HG02642 (cell line): ENCODE results near the gene GALNT18.
"Not testable (repeated sequence)": the region's sequence is repeated elsewhere in the genome, so short reads cannot be mapped to it uniquely, and the experiment has no call there.

Experiments
- ATAC-seq: cut with Tn5 transposase; IDR thresholded peaks from one replicate; pipeline ENCODE4 v1.9.1; 2021; ENCODE audit warnings: mild to moderate bottlenecking; ENCODE audit not compliant: unreplicated experiment, poor library complexity

Gene GALNT18

DNA sequence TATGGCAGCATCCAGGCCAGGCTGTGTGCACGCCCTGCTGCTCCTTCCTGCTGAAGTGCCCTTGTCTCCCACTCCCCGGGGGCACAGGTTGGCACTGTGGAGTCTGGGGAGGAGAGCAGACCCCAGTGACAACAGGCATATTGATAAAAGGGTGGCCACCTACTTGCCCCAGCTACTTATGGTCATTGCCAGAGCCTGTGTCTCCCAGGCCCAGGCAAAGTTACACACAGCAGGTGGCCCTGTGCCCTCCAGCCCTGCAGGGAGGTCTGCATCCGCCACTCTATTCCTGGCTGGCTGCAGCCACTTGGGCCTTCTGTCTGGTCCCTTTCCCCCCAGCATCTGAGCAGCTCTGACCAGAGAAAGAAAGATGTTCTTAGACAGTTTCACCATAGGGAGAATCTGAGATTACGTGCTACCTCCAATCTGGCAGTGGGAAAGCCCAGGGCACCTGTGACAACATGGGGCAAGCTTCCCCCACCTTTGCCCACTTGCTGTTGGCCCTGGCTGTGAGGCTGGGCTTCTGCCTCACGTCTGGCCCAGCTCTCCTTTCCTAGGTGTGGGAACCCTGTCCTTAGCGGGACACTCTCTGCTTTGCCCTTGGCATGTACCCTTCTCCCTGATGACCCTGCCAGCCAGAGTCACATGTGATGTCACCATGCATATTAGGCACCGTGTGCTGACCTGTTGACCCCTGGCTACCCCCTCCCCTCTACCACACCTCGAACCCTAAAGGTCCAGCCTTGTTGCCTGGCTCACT, 243.4 kb downstream of the GALNT18 start:
- no peak for ATAC-seq

DNA sequence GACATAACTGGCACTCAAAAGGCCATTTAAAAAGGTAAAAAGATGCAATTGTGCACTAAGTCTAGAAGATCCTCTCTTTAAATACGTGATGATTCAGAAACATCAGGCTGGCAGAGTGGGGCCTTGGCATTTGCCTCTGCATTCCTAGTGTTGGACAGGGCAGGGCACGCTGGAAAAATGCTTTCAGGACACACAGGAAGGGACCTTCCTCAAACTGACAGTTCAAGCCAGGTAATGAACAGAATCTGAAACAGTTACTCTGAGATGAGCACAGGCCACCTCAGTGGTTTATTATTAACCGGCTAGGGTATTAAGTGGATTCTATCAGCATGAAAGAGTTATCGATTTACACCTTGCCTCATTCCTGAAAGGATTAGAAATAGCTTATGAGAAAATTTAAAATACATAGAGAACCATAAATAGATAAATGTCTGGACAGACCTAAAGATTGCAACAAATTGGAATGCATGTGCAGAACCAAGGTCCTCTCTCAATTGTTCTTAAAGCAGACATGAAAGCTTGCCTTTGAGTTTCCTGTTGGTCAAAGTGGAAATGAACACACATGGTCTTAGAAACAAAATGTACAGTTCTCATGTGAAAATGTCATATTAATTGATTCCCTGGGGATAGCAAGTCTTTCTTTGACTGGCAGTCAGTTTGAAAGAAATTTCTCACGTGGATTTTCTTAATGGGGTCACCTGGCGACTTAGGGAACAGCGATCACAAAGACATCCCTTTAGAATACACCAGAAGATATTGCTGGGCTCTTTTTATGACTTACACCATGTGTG, 247.3 kb downstream of the GALNT18 start:
- no peak for ATAC-seq

DNA sequence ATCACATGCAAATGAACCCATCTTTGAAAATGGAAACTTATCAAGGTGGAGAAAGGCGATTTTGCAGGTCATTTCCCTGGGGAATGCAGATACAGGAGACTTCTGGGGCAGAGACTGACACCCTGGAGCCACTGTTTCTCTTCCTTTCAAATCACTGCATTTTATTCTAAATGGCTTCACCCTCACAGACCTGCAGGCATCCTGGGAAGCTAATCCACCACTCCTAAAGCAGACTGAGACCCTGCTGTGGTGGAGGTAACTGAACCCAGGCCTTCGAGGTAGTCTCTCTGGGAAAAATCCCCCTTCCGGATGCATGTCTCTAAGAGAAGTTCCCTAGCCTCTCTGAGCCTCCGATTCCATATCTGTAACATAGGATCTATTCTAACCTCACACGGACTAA, 247.9 kb downstream of the GALNT18 start:
- ATAC-seq, result no peak

DNA sequence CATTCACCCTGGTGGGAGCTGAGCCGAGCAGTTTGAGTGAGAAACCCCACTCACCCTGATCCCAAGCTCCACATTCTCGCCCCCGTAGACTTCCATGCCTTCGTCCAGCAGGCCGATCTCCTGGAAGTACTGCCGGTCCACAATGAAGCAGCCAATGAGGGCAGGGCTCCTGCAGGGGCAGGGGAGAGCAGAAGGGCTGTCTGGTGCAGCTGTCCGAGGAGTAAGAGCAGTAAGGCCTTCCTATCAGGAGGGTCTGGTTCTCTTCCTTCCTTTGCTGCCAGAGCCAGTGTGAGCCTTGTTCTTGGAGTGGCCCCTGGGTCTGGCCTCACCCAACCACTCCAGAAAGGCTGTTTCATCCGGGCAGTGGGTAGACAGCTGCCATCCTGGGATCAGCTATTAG, 249.3 kb downstream of the GALNT18 start:
- ATAC-seq, result no peak

DNA sequence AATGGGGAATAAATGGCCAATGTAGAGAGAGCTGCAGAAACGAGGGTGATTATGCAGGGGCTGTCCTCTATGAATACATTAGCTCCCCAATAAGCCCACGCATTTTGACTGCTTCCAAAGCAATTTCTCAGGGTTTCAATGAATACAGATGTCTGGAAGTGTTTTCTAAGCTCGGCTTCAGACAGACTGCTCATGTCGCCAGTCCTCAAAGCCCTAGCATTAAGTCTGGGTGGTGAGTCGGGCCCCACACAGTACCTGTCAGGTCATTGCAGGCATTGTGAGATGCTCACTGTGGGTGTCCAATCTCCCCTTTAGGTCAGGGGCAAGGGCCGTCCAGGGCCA, 250.9 kb downstream of the GALNT18 start:
- no peak for ATAC-seq

DNA sequence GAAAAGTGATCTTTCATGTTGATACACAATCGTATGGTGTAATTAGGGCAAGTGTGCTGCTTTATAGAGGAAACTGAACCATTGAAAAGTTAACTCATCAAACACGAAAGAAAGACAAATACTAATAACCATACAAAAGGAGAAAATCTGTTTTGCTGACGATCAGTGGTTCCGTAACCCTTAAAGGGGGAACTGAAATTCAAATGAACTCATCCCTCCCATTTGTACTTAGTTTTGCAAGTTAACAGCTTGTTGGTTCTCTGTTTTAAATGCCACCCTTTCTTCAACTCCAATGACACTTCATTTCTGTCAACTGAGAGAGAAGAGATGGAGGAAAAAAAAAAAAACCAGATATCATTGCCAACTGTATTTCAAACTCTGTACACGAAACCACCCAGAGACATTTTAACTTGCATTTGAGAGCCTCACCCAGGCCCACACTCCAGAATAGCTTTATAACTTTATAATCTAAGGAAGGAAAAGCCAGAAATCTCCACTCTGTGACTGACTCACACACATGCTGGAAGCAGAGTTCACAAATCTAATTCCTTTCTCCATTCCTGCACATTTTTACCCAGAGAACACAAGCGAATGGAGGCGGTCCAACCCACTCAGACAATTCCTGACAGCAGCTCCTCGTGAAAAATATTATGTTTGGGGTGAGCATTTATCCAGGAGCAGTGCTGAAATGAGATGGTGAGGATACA, 251.4 kb downstream of the GALNT18 start:
- ATAC-seq, result no peak

DNA sequence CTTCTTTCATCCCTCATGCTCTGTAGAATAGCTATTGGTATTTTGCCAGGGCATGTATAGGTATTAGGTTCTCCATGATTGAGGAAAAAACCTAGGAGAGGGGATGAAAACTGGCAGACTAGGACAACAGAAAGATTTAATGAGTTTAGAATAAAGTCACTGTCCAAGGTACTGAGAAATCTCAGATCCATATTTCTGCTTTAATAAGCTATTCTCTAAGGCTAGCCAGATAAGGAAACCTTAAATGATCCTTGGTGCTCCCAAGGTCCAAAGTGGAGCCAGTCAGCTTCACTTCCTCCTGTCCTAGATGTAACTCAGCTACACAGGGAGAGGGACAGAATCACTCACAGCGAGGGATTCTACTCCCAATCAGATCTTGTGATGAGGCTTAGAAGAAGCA, 255.0 kb downstream of the GALNT18 start:
- no peak for ATAC-seq

DNA sequence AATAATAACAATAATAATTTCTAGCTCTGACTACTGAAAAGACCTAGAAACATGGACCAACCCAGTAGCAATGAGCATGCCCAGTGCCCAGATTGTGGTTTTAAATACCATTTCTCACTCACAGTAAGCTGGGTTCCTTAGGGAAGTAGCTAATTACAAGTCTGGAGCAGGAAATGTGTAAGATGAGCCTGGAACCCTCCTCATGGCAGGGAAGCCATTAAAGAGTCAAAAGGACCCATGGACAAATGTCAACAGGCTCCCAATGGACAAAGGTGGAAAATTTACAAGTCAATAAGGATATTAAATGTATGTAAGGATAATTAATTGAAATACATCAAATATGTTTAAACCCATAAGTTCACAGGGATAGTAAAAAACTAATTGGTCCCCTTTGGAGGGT, 258.1 kb downstream of the GALNT18 start:
- no peak for ATAC-seq

DNA sequence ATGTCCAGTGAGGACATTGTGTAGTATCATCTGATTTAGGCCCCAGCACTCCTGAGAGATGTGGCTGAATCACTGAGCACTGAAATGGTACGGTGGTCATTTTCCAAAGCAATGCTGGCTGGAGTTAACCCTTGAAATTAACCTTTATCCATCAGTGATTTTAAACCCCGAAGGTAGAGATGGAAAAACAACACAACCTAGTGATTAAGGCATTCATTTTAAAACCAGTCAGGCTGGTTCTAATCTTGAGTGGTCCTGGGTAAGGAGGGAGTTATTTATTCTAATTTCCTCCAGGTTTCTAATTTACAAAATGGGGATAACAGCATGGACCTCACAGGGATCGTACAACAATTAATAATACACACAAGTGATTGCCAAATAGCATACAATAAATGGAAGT, 262.2 kb downstream of the GALNT18 start:
- ATAC-seq, result no peak

DNA sequence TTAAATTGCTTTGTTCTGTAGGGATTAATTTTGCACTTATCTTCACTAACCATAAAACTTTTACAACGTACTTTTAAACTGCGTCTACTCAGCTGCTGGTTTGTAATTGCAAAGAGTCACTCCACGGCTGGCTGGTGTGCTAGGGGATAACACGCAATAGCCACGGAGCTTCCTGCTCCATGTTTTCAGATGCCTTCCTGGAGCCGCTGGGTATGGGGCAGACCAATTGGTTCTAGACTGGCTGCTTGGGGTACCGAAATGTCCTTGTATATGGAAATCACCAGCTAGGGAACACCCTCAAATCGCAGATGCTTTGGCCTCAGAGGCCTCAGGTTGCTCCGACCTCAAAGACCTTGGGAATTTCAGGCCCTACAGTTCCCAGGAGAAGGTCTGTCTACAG, 265.0 kb downstream of the GALNT18 start:
- ATAC-seq, result no peak

DNA sequence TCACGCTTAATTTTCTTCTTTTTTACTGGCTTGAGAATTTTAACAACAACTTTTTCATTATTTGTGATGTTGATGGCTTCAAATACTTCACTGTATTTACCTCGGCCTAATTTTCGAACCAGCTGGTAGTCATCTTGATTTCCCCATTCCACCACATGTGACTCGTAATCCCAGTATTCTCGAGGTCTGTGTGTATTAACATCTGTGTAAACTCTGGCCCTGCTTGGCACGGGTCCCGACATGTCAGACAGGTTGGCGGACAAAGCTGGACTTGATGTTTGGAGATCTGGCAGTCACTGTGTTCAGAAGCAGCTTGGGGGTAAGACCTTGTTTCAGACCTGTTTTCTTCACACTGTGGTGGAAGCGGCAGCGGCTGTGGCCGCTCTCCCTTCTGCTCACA, 268.9 kb downstream of the GALNT18 start, which contains the start of gene CSNK2A3:
CSNK2A3 (minus strand) TSS at position 373 of the 400 bp plus-strand sequence; CDS start at position 242, 131 bp downstream.
- ATAC-seq, result not testable (repeated sequence)

DNA sequence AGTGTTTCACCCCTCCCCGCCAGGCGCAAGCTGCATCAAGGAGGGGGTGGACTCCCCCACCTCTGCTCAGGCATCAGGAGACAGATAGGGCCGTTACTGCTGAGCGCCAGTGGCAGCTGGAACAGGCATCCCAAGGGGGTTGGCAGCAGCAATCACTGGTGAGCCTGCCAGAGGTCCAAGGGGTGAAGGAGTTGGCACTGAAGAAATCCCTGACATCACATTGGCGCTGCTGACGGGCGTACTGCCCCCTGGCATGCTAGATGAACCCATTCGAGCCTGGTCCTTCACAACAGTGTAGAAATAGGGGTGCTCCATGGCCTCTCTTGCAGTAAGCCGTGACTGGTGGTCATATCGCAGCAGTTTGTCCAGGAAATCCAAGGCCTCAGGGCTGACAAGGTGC, 270.0 kb downstream of the GALNT18 start:
- ATAC-seq, result not testable (repeated sequence)

DNA sequence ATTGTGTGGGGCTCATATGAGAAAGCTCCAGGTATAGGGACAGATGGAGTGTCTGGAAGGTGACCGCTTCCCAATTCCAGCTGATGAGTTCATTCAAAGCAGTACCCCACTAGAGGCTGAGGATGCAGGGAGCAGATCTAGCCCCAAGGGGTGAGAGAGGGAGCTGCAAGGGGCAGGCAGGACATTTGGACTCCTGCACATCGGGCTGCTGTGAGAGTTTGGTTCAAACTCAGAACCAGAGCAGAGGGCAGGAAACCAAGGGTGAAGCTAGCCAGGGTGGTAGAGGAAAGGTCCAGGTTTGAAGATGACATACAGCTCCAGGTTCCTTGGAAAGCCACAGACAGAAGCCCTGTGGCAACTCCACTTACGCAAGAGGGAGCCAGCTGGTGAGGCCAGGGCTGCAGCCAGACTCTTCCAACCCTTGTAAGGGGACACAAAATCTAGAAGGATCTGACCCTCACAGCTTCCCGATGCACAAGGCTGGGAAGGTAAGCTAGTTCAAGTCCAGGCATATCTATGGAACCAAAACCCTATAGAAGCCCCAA, 270.7 kb downstream of the GALNT18 start:
- ATAC-seq, result no peak

DNA sequence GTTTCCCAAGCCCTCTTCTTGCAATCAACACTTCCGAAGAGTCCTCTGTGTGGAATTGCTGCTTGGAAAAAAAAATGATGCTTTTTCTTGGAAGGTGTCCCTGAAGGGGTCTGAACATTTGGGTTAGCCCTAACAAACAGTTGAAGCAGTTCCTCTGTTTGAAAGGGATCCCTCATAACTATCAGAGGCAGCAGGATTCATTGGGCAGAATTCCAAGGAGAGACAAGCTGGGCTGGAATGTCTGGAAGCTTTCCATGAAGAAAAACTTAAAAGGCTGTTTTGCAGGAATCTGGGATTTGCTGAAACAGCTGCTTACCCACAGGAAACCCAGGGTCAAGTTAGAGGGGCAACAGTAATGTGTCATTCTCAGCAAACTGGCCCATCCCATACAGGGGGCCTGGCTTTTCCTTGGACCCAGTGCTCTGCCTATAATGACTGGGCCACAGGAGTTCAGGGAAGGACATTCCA, 271.9 kb downstream of the GALNT18 start:
- ATAC-seq, result no peak

DNA sequence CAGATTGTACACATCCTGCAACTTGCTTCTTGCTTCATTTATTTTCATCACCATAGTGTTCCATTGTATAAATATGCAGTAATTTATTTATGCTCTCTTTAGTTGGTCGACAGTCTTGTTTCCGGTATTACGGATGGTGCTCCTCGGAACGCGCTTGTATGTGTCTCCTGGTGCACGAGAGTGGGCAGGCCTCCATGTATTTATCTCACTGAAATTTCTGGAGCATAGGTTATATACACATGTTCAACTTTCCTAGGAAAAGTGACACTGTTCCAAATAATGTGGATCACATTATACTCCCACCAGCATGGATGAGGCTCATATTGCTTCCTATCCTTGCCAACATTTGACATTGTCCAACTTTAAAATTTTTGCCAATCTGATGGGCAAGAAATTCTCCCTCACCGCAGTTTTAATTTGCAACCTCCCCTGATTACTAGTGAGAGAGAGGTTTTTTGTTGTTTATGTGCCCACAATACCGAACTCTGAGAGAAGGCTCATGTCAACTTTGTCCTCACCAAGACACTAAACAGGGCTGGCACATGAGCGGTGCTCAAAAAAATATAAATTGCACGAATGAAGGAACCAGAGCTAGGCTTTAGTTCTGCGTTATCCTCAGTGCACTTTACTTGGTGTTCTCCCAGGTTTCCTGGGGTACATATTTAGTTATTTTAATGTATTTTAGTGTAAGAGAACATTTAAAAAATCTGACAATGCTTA, 272.5 kb downstream of the GALNT18 start:
- ATAC-seq, result no peak

DNA sequence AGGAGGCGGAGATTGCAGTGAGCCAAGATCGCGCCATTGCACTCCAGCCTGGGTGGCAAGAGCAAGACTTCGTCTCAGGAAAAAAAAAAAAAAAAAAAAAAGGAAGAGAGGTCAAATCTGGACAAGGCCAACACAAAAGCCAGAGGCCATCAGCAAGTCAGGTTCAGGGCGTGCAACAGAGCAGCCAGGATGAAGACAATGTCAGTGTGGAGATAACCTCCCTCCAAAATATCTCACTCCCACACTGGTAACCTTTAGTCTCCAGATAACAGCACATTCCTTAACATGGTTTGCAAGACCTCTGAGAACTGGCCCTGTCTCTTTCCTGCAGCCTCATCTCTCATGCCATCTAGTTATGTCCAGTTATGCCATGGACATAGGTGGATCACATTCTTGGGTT, 273.5 kb downstream of the GALNT18 start:
- no peak for ATAC-seq

DNA sequence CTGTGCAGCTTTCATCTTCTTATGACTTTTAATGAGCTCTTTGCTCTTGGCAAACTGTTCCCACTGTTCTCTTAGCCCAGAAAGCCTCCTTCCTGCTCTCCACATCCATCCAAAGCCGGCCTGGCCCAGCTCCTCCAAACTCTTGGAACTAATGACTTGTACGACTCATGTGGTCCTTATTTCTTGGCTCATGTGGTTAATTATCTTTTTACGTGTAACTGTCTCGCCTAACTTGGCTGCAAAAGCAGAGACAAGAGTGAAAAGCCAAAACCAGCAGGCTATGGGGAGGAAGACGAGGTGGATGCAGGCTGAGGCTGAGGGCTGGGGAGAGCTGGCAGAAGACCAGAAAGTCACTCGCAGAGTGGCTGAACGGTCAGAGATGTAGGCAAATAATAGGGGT, 274.2 kb downstream of the GALNT18 start:
- no peak for ATAC-seq

DNA sequence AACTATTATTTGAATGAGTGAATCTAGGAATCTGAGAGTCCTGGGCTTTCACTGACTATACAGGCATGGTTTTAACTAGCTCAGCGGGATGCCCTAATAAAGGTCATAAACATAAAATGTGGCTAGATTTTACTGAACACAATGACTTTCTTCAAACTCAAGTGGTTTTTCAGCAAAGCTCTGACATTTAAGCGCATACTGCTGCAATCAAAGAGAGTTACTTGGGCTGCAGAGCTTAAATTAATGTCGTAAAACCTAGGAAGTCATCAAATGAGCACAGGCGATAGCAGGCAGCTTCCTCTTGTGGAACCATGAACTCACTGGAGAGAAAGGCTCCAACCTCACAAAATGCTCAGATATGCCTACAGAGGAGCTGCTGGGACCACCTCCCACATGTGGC, 275.5 kb downstream of the GALNT18 start:
- ATAC-seq, result no peak

DNA sequence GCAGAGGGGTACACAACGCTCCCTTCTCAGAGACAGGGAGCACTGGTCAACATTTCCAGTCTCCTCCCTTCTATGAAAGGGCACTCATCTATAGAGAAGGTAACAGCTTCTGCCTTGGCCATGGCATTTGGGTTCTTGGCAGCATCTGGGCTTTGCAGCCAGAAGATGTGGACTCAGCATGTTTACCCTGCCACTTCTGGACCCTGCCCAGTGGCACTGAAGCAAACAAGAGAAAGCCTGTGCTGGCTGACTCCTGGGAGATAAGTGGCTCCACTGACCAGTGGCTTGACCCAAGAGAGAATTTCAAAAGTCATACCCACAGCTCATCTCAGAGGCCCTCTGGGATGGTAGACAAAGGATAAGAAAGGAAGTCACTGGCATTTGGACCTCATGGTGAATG, 276.7 kb downstream of the GALNT18 start:
- ATAC-seq, result no peak

DNA sequence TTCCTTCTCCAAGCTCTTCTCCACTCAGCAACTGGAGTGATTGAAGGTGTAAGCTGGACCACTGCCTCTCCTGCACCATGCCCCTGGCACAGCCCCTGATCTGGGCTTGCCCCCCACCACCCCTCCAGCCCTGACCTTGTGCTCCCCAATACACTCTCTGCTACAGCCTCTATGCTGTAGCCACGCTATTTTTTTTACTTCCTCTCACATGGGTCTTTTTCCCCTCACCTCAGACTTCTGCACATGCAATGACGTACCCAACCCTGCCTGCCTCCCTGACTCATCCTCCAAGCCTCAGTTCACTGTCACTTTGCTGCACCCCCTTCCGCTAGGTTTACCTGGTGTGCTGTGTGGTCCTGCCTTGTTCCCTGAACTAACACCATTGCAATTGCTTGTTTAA, 277.8 kb downstream of the GALNT18 start:
- ATAC-seq, result no peak
